CD4-positive, alpha-beta T cell treated with Interleukin-15 for 1 hour (primary cell): Measurements from ENCODE around the gene ANXA3.

Experiments used
- DNase-seq: peaks from one replicate; pipeline ENCODE4 v3.0.0-alpha.2; 2020

ANXA3 gene

DNA sequence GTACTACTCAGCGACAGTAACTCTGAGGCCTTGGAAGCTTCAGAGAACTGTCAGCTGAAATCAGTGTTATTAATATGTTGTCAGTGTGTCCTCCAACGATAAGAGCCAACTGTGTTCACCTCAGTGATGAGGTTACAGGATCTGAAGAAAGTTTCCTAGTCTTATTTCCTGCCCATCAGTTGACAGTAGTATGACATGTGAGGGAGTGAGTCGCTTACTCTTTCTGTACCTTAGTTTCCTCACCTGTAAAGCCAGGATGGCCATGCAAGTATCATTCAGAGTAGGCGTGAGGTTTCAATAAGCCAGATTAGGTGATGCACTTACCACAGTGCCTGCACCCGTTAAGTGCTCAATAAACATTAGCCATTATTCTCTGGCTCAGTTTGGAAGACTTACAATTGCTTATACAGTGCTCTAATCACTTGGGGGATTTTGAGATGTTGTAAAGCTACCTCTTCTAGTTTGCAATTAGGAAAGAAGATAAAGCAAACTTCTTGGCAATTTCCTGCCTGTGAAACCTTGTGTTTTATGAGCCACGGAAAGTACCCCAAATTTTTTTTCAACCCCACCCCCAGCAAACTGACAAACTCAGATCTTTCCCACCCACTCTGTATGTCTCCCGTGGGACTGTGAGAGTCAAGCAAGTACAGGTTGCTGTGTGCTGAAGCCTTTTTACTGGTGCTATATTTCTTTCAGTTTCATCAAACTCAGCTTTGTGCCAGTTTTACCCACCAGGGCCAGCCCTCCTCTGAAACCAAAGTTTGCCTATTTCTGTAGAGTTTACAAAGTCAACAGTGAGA lies 62.2 kb downstream of the ANXA3 start:
- peak; percentile 21 for DNase-seq

DNA sequence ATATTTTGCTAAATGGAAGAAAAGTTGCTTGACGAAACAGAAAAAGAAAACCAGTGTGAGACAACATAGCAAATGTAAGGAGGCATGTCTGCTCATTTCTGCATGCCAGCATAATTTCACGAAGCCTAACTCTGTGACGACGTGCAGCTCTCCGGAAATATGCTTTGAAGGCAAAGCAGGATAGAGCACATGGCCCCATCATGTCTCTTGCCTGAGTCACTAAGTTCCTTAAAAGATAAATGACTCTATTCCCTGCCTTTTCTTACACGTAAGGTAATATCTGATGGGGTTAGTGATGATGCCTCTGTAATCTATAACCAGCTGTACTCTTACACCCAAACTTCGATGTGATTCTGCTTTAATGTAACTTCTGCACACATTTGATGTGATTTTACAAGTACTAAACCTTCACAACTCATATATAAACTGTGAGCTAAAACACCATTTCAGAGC lies 64.5 kb downstream of the ANXA3 start:
- no peak for DNase-seq

DNA sequence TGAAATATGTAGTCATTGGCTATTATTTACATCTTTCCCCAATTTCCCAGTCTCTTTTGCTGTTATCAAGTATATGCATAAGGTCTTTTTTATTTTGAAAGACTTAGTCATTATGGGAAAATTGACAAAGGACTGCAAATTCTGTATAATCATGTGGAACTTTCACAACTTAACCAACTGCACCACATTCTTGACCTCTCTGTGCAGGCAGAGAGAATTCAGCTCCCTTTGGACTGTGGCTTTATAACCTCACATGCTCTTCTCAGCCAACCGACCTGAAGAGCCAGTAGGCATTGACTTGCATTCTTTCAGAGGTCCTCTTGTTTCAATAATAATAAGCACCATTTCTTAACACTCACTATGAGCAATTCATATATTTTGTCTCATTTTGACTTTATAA lies 66.9 kb downstream of the ANXA3 start:
- no peak for DNase-seq

DNA sequence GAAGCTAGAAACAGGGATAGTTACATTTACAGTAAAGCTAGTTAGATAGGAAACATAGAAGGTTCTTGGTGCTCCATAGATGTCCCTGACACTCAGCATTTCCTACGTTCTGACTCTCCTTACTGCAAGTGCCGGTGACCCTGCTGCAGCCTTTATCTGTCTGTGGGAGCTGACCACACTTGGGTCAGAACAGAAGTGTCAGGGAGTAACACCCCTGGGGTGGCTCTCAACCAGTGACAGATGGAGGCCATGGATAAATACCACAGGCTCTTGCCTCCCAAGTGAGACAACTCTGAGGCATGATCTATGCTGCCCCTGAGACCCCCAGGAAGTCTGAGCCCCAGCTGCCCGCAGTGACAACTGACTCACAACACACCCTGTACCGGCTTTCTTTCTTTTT lies 69.8 kb downstream of the ANXA3 start:
- no peak for DNase-seq

DNA sequence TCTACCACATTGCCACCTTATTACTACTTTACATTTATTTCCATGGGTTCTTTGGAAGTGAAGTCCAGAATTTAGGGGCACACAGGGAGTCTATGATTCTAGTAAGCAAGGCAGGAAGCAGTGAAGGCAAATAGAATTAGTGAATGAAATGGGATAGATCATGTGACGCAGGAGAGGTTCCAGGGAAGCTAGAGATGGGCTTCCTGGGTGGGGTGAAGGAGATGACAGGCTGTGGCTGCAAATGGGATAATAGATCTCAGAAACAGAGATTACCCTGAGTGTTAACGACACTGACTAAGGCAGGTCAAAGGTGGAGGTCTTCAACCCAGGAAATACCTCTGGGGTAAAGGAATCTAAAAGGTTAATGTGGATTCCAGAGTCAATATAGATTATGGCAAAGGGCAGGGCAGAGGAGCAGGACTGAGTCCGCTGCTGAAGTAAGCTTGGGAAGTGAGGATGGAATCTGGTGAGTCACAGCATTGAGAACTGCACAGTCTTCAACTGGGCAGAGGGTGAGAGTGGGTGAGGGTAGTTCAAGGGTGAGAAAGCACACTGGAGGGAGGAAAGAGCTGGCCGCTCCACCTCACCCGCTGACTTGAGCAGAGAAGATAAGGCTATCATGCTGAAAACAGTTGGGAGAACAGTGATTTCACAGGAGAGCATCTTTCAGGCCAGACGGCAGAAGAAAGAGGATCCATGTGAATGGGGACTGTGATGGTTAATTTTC lies 70.8 kb downstream of the ANXA3 start:
- no peak for DNase-seq

DNA sequence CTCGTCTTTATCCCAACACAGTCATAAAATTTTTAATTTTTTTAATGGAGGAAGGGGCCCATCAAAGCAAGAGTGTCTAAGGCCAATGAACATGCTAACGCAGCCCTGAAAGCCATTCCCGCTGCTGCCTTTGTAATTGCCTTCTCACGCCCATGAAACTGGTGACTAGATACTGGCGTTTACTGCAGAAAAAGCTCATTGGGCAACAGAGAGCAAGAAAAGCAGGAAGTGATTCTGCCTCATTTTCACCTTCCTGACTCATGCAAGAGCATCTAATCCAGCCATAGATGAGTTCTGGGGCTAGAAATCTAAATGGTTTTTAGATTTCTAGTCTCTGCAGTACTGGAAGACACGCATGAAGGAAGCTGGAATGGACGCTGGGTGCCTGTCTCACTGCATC lies 72.5 kb downstream of the ANXA3 start:
- no peak for DNase-seq

DNA sequence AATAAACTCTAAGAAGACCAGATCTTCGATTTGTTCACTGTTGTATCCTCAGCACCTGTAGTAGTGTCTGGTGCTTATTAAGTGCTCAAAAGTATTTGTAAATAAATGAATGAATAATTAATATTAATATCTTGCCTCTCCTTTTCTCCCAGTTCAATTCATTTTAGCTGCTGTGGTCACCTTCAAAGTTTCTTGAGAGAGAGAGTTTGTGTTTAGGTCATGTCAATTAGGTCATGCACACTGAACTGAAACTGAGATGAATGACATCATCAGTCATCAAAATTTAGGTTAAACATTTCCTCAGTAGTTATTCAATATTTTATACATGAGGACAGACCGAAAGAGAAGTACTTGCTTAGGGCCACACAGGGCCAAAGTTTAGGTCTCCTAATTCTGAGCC lies 73.5 kb downstream of the ANXA3 start:
- no peak for DNase-seq

DNA sequence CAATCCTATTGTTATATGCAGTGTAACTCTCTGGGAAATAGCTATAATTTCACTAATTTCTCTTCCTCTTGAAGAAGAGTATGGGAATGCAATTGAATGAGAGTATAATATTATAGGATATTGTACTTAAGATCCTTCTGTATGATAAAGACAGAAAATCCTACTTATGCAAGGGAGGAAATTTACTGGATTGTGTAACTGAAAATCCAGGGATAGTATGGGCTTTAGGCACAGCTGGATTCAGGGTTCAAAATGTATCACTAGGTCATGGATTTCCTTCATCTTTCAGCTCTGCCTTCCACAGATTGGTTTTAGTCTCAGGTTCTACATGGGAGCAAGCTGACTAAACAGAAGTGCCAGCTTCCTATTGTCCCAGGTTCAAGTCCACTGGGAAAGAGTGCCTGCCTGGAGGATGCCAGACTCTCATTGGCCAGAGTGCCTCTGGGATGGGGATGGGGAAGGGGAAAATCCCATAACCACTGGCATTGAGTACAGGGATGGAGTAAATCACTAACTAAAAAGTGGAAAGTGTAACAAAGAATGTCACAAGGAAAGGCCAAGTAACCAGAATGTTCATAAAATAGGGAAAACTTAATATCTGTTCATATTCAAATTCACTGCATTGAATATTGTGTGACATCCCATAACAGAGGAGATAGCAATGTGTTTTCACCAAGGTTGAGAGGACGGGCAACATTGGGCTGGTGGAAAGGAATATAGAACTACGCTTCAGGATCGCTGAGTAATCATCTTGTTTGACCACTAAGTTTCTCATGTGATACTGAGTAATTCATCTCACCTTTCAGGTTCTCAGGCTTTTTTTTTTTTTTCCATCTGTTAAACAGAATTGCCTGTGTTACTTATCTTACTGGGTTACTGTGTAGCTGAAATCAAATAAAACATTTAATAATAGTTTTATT lies 75.7 kb downstream of the ANXA3 start:
- no peak for DNase-seq

DNA sequence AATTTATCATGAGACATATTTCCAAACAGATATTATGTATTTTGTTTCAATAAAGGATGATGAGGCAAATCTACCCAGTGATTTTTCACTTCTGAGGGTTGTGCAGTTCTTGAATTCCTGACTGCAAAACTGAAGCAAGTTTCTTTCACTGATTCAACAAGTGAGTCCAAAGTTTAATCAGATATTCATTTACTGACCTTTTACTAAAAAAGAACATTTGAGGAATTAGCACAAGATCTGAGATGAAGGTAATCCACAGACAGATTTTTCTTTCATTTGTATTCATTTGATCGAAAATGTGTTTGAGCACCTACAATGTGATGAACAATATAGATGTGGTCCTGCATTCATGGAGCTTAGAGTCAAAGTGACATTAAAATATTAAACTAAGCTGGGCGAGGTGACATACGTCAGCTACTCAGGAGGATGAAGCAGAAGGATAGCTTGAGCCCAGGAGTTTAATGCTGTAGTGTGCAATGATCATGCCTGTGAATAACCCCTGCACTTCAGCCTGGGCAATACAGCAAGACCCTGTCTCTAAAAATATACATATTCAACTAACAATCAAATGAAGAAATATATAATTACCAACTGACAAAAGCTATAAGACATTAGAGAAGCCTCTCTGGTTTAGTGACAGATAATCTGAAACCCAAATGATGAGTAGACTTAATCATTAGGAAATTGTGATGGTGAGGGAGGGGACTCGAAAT lies 76.6 kb downstream of the ANXA3 start:
- DNase-seq, result no peak

DNA sequence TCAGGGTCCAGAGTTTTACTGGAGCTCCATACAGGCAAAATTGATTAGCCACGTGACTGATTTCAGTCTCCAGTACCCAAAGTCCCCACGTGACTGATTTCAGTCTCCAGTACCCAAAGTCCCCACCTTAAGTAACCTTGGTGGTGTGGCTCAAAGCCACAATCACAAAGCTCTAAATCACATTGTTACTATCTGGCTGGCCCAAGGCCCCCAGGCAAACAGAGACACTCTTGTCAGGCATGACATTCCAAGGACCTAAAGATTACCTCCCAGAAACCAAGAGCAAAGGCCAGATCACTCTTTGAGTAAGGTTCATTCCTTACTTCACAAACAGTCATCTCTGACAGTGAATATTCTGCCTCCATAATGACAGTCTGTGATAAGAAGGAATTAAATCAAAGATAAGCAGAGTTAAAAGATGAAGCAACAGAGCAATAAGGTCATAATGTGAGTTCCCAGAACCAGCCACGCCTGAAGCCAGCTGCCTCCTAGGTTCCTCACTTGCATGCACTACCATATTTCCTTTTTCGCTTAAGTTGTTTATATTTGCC lies 78.5 kb downstream of the ANXA3 start:
- DNase-seq, result no peak

DNA sequence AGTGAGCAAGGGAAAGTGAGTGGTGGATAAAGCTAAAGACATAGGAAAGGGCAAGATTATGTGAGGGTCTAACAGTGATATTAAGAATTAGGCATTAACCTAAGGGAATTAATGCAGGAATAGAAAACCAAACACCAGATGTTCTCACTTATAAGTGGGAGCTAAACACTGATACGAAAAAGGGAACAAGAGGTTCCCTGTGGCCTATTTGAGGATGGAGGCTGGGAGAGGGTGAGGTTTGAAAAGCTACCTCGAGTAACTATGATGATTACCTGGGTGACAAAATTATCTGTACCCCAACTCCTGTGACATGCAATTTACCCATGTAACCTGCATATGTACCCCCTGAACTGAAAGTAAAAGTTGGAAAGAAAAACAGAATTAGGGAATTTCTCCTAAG lies 79.0 kb downstream of the ANXA3 start:
- DNase-seq, result no peak

DNA sequence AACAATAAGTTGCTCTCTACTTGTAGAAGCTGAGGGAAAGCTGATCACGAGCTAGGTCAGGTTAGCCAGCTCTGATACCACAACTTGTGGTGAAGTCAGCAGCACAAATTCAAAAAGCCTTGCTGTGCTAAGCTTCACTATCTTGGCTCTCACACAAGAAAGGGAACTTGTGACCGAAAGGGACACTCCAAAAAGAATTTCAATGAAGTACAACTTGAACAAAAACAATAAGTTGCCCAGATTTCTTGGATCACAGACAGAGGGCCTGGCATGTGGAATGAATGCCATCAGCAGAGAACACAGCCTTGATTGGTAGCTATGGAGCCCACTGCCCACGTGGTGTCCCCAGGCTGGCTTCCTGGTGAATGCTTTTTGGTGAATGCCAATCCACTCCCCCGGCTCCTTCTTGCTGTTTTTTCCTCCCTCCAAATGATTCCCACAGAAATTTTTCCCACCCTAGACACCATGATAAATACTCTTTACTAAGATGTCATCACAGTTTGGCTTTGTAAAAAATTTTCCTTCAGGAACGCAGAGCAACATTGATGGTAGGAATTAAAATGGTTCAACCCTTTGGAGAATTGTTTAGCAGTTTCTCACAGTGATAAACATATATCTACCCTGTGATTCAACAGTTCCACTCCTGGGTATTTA lies 82.6 kb downstream of the ANXA3 start:
- DNase-seq, result no peak

DNA sequence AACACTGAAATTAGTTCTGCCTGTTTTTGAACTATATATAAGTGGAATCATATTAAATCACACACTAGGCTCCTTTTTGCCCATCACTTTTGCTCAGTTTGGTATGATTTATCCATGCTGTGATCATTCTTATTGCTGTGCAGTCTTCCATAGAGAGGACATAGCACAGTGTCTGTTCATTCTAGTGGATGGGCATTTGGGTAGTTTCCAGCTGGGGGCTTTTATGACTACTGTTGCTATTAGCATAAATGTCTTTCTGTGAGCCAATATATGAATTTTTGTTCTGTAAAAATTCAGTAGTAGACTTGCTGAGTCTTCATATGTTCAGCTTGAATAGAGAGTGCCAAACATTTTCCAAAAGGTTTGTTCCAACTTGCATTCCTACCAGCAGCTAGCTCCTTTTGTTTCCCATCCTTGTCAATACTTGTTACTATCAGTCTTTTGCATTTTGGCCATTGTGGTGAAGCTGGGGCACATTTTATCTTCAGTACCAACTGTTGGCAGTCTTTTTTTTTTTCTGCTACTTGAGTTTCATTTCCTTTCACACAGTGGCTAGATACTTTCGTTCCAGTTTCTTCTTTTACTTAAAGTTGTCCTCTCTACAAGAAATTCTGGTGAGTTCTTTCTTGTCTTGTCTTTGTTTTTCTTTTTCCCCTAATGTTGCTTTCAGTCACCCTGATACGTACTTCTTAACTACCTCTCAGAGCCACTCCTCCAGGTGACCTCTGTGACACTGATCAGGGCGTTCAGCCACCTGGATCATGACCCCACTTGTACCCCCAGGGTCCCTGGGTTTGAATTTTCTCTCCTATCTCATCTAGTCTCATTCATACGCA lies 87.0 kb downstream of the ANXA3 start:
- DNase-seq, result no peak

DNA sequence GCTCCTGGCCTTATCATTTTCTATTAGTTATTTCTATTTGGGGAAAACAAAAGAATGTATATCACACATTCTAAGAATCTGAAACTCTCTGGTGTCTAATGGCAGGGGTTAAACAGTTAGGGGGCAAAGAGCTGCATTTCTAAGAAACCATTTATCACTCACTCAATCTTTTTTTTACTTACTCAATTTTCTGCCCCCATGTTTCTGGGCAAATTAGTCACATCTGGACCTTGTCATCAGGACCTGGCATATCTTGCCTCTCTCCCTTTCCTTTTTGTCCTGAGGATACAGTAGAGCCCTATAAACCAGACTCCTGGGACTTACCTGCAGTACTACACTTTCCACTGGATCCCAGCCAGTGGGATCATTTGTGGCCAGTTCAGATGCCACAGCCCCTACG lies 89.1 kb downstream of the ANXA3 start:
- DNase-seq, result no peak

DNA sequence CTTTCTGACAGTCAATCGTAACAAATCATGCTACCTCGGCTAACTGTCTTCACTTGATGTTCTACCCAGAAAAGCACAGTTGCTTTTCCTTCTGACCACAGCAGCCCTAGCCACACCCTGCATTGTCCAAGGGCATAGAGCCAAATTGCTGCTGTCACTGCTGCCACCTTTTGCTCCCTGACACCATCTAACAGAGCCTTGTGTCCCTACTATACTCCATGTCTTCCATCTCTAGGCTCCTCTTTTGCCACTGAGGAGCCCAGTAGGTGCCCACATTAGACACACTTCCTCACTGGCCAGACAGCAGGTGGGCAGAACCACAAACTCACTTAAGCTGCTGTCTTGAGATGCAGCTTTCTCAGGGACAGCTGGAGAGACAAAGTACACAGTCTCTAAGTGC lies 91.4 kb downstream of the ANXA3 start:
- no peak for DNase-seq

DNA sequence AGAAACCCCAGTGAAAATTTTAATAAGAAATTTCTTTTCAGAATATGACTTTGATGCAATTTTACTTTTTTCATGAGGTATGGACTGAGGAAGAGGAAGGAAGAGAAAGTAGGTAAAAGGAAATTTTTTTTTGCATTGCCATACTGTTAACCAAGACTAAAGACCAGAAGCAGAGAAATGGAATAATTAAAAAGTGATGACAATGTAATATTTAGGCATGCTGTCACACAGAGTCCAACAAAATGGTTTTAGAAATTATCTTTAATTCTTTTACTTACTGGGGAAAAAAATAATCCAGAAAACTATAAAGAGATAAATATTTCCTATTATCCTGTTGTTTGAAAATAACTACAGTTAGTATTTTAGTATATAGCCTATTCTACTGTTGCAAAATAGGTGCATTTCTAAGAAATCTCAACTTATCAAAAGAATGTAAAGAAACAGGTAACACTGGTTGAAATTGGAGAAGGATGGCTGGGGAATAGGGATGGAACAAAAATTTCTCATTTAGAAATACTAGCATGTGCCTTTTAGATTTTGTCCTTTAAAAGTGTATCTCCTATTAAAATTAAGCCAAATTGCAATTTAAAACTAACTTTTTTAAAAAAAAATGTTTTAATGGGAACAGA lies 92.6 kb downstream of the ANXA3 start:
- no peak for DNase-seq

DNA sequence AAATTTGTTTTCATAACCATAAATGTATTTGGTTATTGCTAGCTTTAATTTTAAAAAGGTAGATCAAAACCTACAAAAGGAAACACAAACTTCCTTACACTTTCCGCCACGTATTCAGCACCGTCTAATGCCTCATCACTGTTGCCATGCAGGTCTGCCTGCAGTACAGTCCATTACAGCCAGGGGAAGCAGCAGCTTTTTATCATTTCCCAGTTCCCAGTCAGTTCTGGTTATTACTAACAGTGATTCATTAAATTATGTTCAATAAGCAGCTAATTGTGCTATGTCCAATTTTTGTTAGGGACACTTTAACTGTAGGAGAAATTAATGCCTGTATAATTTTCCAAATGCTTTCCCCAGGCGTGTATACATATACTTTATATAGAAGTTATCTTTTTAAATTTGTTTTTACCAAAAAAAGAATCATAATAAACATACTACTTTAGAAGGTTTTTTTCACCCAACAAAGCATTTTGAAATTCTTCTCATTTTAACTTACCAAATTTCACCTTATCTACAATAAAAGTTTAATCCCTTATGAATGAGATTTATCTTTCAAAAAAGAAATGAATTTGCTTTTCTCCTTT lies 93.3 kb downstream of the ANXA3 start:
- peak; percentile 67 for DNase-seq

DNA sequence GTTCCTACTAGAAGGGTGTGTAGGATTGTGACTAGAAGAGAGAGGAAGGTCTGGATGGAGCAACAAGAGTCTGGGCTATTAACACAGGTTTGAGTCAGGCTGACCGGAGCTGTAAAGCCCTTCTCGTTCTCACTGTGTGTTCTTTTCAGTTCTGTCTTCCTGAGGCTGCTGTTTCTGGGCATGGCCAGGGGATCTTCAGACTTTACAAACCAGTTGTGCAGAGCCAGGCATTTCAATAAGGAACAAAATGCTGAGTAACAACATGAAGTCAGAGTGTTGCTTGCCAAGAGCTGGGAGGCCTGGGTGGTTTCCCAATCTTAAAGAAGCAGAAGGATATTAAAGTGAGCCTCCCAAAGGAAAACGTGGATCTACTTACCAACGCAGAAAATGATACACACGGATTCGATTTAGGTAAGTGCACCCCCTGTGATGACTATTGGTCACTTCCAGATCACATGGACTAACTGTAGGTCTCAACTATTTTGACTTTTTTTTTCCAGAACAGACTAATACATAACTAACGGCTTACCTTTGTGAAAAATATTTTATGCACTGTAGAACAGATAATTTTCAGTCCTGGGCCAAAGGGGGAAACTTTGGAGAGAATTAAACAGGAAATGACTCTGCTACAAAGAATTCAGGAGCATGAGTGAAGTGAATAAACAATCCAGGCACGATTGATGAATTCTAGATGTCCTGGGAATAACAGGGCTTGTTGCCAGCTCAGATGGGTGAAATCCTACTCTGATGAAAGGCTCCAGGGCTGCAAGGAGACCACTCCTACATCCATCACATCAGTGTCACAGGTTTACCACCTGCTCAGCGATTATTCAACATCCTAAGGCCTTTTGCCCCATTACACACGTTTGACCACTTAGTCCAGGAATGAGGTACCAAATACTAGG lies 94.5 kb downstream of the ANXA3 start:
- peak; percentile 38 for DNase-seq

DNA sequence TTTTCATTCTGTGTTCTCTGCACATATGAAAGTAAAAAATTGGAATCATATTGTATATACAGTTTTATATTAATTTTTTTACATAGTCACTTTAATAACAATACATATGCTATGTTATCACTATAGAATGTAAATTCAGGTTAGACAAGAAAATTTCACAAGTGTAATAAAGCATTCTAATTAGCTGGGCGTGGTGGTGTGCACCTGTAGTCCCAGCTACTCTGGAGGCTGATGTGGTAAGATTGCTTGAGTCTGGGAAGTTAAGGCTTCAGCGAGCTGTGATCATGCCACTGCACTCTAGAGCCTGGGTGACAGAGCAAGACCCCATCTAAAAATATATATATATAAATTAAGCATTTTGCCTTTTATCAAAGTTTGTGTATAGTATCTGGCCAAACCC lies 95.7 kb downstream of the ANXA3 start:
- no peak for DNase-seq
